NCI-H460 (cell line): Measurements from ENCODE around the gene P2RY13. TPM values are rescaled to one million over a fixed set of nuclear protein-coding genes. Genes with fewer than 3 reads are reported as not detected.

Experiments used
- DNase-seq: peaks from one replicate; pipeline ENCODE4 v3.0.0-alpha.2; 2016; ENCODE audit warnings: low read depth; ENCODE audit errors: extremely low read depth
- total RNA-seq: library from RNA; depleted of rRNA; stranded (reverse); fragments of >200 nt; shearing (Covaris generic); gene quantifications from 2 replicates; pipeline ENCODE4 v1.2.3, GENCODE V29; 2014

P2RY13 gene
- total RNA-seq, 1 experiment from 2014 or later: not detected

DNA sequence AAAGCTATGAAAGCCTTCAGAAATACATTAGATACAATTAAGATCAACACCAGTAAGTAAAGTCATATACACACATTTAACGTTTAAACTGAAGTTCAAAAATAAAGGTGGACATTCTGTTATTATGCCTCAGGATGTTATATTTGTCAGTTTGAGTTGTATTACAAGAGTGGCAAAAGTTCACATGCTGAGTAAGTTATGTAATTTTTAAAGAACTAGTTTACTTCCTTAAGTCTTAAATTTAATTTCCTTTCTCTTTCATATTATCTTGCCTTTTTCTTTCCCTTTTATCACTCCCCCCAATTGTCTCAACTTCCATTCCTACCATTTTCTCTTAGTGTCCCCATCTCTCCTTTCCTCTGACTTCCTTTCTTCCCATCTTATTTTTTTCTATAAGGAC is 7.8 kb downstream of the P2RY13 start:
- no peak for DNase-seq

DNA sequence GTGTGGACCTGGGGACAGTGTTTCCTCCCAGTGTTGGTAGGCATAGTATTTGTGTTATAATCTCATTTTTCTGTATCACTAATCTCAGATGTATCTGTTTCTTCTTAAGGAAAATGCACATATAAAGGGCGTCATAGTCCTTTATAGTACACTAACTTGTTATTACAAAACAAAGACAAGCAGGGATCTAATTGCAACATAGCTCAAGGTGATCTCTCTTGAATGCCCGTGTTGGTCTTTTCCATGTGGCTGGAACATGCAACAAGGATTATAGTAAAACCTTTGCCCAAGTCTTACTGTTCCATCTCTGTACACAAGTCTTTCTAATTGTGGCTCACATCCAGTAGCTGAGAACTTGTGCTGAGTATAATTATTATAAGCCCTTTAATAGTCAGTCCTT is 9.2 kb downstream of the P2RY13 start:
- no peak for DNase-seq

DNA sequence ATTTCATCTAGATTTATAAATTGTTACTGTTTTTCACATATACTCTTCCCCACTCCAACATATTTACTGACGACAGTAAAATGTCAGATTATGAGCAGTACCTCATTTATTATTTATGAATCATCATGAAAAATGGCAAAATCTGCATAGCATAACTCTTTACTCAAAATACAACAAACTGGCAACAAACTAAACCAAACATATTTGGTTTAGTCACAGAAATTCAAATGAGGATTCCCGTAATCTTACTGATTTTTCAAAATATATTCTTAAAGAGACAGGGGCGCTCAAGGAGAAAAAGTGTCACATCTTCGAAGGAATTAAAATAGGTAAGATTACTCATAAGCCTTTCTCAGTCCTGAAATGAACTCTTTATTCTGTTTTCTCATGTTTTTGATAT is 9.7 kb downstream of the P2RY13 start:
- DNase-seq: no peak

DNA sequence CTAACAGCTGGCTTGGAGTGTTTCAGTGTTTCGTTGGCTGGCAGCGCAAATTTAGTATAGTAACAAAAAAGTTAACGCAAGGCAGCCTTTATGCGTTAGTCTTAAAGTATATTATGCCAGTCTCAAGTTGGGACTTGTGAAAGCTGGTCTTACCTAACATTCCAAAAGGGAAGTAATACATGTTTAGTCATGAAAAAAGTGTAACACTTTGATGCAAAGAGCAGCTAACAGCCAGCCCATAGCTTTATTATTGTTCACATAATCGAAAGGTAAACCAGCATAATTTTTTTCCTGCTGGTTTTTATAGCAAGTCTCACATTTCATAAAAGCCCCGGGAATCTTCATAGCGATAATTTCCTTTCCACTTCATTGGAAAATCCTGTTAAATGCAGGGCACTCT is 10.4 kb downstream of the P2RY13 start:
- no peak for DNase-seq

DNA sequence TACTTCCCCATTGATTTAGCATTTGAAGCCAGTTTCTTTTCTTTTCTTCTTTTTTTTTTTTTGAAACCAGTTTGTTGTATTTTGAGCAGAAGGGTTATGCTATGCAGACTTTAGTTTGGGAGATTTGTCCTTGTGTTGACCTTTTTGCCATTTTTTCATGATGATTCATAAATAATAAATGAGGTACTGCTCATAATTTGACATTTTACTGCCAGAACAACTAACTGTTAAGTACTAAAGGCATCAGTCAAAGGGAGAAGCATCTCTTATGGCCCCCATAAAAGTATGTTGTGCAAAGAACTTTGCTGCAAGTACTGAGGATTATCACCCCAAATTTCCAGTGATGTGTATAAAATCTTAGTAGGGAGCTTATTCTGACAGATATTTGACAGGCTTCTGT is 11.0 kb downstream of the P2RY13 start:
- no peak for DNase-seq

DNA sequence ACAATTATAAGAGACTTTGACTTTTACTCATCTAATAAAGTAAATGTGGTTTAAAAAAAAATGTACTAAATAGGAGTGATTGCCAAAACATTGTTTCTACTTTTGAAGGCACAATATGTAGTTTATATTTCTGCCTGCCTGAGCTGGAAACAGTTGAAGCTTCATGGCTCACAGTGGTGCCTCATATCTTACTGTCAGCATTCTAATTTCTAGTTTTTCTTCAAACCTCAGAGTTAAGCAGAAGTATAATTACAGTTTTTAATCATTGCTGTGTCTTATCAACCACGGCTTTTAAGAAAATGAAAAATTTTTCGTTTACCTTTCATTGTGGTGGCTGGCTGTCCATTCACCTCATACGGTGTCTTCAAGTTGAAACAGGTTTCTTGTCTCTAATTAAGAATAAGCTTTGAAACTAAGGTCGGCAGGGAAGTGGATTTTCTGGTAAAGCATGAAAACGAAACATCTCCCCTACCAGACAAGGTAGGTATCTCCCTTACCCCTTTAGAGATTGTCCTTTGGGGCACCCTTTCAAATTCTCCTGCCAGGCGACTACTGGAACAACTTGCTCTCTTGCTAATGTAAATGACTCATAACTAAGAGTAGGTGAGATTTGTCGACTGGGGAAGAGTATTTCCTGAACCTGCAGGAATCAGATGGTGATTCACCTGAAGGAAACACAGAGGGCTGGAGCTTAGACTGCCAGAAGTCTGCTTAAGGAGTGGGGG is 12.9 kb downstream of the P2RY13 start, which contains the start of gene GPR87:
TSS of gene GPR87 (minus strand) at position 554 of the 725 bp plus-strand sequence. CDS start 16,720 bp downstream, outside the sequence.
- no peak for DNase-seq

DNA sequence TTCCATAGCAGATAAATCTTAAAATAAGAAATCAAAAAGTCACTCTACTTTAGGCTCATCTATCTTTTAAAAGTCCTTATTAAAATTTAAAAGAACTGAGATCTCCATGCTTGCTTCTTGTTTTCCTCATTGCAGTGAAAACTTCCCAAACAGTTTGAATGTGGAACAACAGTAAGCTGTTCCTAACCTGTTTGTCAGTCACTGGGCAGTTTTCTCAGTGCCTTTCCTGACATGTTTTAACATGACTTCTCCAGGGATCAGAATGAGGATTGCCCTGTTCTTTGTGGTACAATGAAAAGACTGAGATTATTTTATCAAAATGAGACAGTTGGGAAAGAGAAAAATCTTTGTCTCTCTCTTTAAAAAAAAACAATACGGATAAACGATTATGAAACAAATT is 13.5 kb downstream of the P2RY13 start:
- DNase-seq: no peak

DNA sequence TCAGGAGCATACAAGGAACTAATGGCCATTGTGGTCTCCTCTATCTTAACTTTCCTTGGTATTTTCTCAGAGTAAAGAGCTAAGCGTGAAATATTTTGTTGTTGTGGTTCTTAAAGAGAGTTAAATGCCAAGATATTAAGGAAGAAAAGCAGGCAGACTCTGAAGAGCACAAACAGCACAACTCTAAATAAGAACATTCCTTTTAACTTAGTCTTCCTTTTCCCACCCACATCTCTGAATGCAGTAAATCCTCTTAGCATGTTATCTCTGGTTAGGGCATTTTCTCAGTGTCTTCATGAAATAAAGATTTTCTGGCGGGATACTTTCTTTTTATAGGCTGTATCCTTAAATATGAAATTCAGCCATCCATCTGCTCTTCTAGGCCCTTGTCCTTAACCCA is 14.2 kb downstream of the P2RY13 start:
- no peak for DNase-seq

DNA sequence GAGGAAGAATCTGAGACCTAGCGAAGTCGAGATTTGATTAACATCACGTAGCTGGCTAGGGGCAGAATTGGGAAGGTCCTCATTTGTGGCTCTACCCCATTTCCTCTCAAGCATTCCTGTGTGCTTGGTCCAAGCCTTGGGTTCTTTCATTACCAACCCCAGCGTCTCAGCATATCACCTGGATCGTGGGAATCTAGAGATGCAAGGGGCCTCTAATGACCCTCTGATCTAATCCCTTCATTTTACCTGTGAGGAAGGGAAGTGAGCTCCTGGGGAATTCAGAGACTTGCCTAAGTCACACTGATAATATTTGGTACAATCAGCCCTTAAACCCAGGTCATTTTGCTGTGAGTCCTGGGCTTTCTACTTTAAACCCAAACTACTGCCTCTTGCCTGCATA is 14.8 kb downstream of the P2RY13 start:
- DNase-seq: no peak

DNA sequence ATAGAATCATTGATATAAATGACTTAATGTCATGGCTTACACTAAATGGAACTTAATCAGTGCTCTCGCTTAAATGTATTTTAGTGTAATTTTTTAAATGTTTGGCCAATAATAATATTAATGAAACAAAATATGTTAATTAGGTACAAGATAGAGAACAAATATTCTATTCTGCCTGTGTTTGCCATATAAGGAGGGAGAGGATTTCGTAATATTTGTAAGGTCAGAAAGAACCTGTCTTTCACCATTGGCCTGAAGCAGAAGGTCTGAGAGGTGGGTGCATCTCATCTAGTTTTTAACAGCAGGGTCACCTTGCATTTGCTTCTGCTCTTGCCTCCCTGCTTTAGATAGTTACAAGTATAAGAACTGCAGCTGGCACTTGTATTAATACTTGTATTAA is 15.2 kb downstream of the P2RY13 start:
- DNase-seq: no peak

DNA sequence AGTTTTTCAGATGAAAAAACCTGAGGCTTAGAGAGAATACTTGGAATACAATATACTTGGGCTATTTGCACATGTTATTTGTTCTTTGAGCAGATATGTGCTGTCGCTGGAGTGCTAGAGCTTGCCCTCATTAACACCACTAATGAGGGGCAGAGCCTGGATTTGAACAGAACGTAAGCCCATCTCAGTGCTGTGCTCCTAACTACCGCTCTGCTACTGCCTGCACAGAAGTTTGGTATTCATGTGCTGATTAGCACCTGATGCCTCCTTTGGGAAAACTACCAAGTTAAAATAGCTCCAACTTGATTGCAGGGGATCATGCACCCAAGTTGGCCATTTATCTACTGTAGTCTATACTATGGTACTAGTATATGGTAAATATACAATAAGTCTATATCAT is 16.4 kb downstream of the P2RY13 start:
- no peak for DNase-seq

DNA sequence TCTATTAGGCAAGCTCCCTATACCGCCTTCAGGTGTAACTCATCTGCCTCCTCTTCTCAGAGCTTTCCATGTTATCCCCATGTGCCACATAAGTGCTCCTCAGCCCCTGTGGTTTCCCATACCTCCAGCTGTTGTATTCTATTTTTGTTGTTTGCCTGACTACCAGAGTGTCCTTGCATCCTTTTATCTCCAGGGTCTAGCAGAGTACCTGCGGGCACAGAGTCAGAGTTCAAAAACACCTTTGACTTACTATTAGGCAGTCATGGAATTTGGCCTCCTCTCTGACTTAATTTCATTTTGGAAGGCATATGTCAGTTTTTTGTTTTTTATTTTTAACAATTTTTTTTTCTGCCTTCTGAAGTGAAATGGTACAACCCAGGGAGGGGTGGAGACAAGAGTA is 19.8 kb downstream of the P2RY13 start:
- no peak for DNase-seq

DNA sequence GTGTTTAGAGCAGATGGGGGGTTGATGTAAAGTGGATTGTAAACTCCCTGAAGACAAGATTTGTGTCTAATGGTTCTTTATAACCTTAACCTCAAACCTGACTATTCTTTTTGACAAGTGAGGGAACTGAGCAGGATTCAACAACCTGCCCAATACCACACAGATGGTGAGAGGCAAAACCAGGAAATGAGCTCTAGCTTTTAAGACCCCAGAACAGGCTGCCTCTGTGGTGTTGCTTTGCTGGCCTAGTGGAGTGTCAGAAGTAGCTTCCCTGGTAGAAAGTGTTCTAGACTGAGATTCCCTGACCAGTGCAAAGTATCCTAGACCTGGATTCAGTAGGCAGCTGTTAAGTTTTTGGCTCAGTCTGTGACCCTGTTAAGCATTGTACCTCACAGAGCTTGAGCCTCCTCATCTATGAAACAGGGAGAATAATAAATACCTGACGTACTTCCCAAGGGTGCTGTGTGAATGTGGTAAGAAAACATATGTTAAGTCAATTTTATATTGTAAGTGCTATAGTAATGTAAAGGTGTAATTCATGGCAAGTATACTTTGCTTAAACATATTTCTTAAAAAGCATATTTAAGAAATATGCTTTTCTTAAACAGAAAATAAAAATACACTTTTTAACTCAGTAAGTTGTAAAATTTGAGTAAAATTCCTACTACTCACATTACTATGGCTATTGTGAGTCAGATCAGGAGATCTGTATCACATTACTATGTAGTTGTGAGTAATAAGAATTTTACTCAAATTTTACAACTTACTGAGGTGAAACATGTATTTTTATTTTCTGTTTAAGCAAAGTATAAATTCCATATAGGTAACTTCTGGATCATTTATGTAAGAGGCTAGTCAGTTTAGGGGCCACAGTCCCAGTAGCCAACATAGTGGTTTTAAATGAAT is 21.5 kb downstream of the P2RY13 start:
- DNase-seq: no peak

DNA sequence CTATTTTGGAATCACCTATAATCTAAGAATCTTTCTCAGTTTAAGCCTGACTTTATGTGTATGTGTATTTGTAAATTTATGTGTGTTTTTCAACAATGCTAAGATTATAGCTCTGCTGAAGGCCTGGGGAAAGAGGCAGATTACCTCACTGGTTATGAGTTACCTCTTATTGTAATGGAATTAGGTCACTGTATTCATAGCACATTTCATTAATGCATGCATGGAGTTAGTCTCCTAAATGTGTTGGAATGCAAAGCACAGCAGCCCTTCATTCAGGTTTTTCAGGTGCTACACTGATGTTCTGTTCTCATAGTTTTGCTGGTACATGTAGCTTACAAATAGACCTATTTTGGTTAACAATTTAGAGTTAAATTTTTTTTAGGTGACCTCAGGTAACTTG is 22.2 kb downstream of the P2RY13 start:
- no peak for DNase-seq

DNA sequence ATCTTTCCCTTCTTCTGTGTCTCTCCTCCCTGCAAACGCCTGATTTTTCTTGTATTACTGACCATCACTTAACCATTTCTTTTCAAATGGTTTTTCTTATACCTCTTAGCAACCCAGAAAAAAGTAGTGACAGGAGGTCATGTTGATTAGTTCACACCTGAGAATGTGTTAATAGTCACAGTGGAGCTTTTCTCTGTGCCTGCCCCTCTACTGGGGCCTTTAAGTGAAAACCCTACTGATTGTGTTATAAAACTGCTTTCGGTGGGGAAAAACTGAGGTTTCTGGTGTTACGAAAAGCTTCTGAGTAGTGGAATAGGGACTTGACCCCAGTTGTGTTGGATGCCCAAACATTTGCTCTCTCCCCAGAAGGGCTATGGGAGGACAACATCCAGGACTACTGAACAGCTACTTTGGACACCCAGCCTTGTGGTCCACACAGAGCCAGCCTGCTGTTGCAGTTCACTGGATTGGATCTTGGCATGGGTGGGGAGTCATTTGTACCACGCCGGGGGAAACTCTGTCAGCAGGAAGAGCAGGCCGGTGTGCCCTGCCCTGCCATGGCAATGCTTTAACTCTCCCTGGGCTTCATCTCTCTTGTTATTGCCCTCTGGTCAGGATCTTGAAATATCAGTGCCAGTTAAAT is 23.1 kb downstream of the P2RY13 start:
- DNase-seq: no peak

DNA sequence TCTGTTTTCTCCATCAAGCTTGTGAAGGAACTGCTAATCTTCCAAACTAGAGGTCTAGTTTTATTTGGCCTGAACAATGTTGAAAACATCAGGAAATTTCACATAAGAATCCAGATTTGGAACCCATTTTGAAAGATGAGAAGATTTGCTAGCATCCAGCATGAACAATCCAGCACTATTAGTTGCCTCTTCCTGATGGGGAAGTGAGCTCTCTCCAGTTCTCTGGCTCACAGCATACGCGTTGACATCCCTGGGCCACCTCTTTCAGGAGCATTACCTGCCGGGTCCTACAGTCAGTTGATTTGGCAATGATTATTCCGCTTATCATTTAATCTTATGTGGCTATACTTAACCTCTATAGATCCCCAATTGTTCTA is 23.6 kb downstream of the P2RY13 start:
- DNase-seq: no peak

DNA sequence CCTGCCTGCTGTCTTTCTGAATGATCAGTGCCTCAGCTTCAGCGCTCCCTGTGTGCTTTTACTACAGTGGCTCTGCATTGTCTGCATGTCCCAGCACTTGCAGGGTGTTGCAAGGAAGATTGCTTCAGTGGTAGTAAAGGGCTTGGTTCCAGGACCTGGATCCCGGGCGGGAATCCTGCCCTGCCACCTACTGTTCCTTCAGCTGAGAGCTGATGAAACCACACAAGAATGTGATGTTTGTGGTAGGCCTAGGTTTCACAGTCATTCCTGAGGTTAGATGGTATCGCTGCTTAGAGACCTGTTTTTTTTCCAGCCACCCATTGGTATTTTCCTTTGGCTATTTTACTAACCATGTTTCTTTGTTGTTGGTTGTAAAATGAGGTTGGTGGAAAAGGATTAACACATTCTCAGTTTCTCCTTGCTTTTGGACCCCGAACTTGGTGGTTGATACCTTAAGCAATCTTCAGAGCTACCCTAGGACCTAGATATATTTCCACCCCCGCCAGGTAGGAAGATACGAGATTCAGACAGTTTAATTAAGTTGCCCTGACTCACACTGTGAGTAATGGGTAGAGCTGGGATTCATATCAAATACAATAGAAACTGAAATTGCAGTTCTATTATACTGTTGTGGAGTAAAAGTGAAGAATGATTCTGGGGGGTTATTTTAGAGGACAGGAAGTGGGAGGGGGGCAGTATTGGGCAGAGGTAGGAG is 24.1 kb downstream of the P2RY13 start:
- DNase-seq: peak; percentile 40

DNA sequence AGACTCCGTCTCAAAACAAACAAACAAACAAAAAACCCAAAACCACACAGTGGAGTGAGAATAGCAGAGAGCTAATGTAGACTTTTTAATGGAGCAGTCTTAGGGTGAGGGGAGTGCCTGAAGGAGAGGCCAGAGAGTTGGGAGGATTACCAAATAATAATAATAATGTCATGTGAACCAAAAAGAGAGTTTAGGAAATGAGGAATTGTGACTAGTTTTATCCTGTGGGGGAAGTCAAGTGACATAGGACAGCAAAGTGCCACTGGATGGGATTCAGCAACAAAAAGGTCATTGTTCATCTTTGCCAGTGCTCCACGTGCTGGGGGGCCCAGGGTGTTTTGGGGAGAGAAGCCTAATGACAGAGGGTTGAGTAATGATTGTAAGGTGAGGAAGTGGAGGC is 25.6 kb downstream of the P2RY13 start:
- DNase-seq: no peak

DNA sequence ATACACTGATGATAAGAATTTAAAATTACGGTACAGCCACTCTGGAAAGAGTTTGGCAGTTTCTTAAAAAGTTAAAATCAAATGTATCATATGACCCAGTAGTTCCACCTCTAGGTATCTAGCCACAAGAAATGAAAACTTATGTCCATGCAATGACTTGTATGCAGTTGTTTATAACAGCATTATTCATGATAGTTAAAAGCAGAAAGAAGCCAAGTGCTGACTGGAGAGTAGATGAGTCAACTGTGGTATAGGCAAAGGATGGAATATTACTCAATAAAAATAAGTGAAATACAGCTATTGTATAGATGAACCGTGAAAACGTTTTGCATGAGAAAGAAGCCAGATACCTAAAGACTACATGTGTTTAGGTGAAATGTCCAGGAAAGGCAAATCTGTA is 27.6 kb downstream of the P2RY13 start:
- no peak for DNase-seq

DNA sequence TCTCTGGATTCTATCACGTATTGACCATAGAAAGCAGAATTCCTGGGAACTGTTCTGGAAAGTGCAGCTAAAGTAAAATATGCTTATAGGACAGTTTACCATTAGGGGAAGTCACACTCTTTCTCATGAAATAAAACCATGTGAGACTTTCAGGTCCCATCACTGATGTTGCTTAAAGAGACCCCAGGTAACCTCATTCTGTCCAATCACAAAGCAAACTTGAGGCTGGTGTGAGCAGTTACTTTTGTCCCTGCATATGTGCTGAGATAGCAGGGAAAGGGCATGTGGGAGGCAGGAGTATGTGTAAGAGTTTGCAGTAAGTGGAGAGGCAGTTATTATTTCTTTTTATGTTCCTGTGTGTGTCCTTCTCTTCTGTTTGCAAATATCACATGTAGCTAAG is 28.8 kb downstream of the P2RY13 start:
- DNase-seq: no peak

DNA sequence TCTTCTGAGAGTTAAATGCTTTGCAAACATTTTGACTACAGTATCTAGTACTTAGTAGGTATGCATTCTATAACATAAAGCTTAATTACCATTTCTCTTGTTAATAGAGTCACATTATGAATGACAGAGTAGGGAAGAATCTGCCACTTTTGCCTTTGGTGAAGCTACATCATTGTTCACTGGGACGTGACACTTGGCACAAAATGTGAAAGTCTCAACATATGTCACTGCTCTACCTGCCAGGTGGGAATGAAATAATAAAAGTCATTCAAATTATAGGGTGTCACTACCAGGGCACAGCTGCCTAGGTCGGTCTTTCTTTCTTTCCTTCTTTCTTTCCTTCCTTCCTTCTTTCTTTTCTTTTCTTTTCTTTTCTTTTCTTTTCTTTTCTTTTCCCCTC is 30.3 kb downstream of the P2RY13 start:
- no peak for DNase-seq
